Hindlimb muscle (tissue), 1 donor: ENCODE measurements around the gene TULP4. TPM values are rescaled to one million over a fixed set of nuclear protein-coding genes. Genes with fewer than 3 reads are reported as not detected.
"Not testable (repeated sequence)": the region's sequence is repeated elsewhere in the genome, so short reads cannot be mapped to it uniquely, and the experiment has no call there.

Source experiments
- DNase-seq: peaks from one replicate; pipeline ENCODE4 v3.0.0-alpha.2; 2013
- polyA plus RNA-seq: library from polyadenylated mRNA; unstranded; fragments of 120-200 nt; gene quantifications from one replicate; pipeline ENCODE4 v1.2.1, GENCODE V29; 2013; ENCODE audit not compliant: insufficient read length

Gene TULP4
- polyA plus RNA-seq, 1 donor, result 21.4 TPM

- peak; percentile 58 for DNase-seq
Observed at GRCh38 chr6:158536891-158537798, 224.9 kb downstream of the TULP4 start.

- no peak for DNase-seq
Observed at GRCh38 chr6:158538741-158539140, 226.5 kb downstream of the TULP4 start.

GRCh38 chr6:158539413-158539812 lies 227.1 kb downstream of the TULP4 start:
- no peak for DNase-seq

- no peak for DNase-seq
Observed at GRCh38 chr6:158539881-158540280, 227.6 kb downstream of the TULP4 start.

GRCh38 chr6:158543606-158544185 lies 231.4 kb downstream of the TULP4 start:
- DNase-seq, result no peak

GRCh38 chr6:158544428-158544827 lies 232.2 kb downstream of the TULP4 start:
- DNase-seq, result no peak

- no peak for DNase-seq
Observed at GRCh38 chr6:158545043-158545966, 233.0 kb downstream of the TULP4 start.

GRCh38 chr6:158548418-158549161 lies 236.3 kb downstream of the TULP4 start:
- no peak for DNase-seq

GRCh38 chr6:158552055-158552795 lies 240.0 kb downstream of the TULP4 start:
- no peak for DNase-seq

- no peak for DNase-seq
Observed at GRCh38 chr6:158552796-158553138, 240.5 kb downstream of the TULP4 start.

GRCh38 chr6:158554611-158555361 lies 242.5 kb downstream of the TULP4 start:
- DNase-seq, result no peak

- no peak for DNase-seq
Observed at GRCh38 chr6:158556113-158556512, 243.8 kb downstream of the TULP4 start.

GRCh38 chr6:158557110-158557509 lies 244.8 kb downstream of the TULP4 start:
- DNase-seq, result not testable (repeated sequence)

- DNase-seq, result no peak
Observed at GRCh38 chr6:158557927-158558326, 245.7 kb downstream of the TULP4 start.

GRCh38 chr6:158558415-158559306 lies 246.4 kb downstream of the TULP4 start:
- no peak for DNase-seq

- DNase-seq, result no peak
Observed at GRCh38 chr6:158559338-158559894, 247.2 kb downstream of the TULP4 start.

GRCh38 chr6:158559895-158560835 lies 247.9 kb downstream of the TULP4 start, which contains the start of gene TMEM181:
TMEM181 (plus strand) TSS chr6:158560091; CDS start chr6:158560225, 134 bp downstream.
- DNase-seq, result peak; percentile 92

- no peak for DNase-seq
Observed at GRCh38 chr6:158560836-158561320, 248.6 kb downstream of the TULP4 start.
